GM12891 (cell line): ENCODE data around the gene CTDSP2.

ENCODE experiments used
- POLR2A ChIP-seq: IDR thresholded peaks from 2 replicates; pipeline ENCODE4 v1.6.1; 2011; ENCODE audit warnings: low read depth, low read length, control low read depth
- POLR2AphosphoS5 ChIP-seq: IDR thresholded peaks from 2 replicates; pipeline ENCODE4 v1.6.1; 2011; ENCODE audit warnings: low read depth, low read length, control low read depth
- POU2F2 ChIP-seq: IDR thresholded peaks from 2 replicates; pipeline ENCODE4 v1.6.1; 2011; ENCODE audit warnings: low read depth, mild to moderate bottlenecking, control low read depth, low read length, moderate library complexity
- TAF1 ChIP-seq: IDR thresholded peaks from 2 replicates; pipeline ENCODE4 v1.6.1; 2011; ENCODE audit warnings: low read depth, low read length, control low read depth

DNA sequence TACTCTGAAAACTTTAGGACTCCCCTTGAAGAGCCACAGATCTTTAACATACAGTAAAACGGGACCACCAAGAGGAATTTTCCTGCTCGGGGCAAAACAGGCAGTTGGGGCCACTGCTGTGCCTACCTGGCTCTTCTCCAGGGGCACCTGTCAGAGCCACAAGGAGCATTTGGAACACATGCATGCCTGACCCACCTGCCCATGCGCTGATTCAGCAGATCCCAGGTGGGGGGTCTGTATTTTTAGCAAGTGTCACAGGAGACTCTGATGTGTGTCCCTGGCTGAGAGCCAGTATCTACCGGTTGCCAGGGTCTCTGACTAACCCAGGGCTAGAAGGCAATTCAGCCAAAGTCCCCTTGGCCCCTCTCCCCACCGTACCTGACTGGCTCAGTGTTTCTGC is 6.5 kb downstream of the CTDSP2 start:
- TF ChIP-seq POLR2A (no peak), POLR2AphosphoS5 (no peak), POU2F2 (no peak), TAF1 (no peak)
